Activated gamma-delta T cell treated with anti-CD3 and anti-CD28 coated beads, Interleukin-2, amount 50 U/mL, for 16 hours (primary cell): ENCODE data around the gene NRXN2.

Experiments used
- DNase-seq: peaks from one replicate; pipeline ENCODE4 v3.0.0-alpha.2; 2020; ENCODE audit warnings: low read depth

Gene NRXN2

DNA sequence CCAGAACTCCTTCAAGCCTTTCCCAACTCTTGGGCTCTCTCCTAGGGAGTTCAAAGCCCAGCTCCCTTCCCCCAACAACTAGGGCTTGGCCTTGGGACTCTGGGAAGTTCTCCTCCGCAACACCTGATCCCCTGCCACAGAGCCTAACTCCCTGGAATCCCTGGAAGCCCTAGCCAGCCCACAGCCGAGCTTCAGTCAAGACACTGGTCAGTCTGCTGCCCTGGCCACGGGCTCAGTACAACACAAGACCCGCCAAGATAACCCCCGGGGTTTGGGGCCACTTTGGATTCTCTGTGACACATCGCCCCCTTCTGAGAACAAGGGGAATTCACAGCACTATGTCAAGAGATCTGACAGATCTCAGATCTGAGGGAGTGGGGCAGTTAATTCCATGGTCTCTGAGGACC lies 73.7 kb downstream of the NRXN2 start:
- DNase-seq, result no peak

DNA sequence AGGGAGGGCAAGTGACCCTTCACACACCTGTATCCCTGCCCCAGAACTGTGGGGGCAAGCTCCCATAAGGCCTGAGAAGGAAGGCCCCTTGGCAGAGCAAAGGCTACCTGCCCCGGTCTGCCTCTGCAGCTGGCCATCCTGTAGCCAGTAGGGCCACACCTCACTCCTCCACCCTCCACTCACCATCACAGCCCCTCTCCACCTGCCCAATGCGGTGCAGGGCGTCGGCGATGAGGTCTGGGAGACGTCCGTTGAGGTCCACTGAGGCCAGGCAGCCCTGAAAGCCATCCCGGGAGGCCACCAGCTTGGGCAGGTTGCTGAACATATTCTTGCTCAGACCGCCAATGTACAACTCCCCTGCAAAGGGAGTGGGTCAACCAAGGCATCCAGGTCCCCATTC lies 74.4 kb downstream of the NRXN2 start:
- DNase-seq, result no peak

GRCh38 chr11:64647019-64647779 lies 75.8 kb downstream of the NRXN2 start:
- DNase-seq, result no peak

- no peak for DNase-seq
These were observed 78.2 kb downstream of the NRXN2 start for GRCh38 chr11:64644647-64645275.

DNA sequence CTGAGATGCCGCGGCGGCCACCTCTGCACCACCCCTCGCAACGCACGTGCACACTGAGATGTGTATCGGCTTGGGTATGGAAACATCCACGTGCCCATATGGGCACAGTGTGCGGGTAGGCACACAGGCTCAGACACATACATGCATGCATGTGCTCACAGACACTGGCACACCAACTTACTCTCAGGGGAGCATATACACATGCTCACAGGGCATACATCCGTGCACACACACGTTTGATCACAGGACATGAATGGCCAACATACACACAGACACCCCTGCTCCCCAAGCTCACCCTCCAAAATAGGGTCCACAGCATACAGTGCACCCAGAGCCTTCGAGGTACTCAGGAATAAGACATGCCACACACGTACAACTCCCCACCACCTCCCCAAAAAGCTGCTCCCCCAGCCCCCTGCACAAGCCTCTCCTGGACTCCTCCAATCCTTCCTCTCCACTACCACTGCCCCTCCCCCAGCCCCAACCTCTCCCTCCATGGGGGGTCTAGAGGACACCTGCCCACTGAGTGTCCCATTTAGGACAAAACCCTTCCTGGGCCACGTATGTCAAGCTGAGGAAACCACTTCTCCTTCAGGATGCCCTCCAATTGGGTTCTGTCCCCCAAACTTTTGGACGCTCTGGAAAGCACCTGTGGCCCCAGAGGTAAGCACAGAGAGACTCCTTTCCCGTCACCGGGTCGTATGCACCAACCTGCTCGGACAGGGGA lies 78.9 kb downstream of the NRXN2 start:
- DNase-seq, result no peak

- DNase-seq, result no peak
These were observed 79.6 kb downstream of the NRXN2 start for GRCh38 chr11:64643256-64643881.

GRCh38 chr11:64642871-64643255 lies 80.1 kb downstream of the NRXN2 start:
- DNase-seq, result no peak

GRCh38 chr11:64642418-64642735 lies 80.6 kb downstream of the NRXN2 start:
- DNase-seq, result no peak

DNA sequence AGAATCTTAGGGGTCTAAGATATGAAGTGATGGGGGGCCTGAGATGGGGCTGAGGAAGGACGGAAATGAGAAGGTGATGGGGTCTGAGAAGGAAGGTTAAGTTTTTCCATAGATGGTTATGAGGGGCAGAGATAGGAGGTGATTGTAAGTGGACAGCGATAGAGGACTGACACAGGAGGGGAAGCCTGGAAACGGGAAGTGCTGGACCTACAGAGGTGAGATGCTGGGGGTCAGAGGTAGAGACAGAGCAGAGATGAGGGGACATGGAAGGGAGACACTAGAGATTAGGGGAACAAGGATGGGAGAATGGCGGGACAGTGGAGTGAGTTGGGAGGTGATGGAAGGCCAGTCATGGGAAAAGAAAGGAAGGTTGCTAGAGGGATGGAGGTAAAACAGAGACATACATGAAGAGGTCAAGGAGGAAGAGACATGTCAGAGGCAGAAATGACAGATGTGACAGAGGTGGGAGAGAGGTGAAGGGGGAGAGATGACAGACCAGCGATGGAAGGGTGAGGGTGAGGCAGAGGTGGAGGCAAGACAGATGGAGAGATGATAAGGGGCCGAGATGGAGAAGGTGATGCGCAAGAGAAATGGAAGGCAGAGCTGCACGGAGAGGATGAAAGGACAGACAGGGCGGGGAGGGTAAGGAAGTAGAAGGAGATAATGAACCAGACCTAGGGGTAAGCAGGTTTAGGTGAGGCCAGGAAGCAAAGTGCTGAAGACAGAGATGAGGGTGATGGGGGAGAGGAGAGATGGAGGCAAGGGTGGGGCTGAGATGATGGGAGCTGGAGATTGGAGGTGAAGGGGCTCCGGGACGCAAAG lies 81.2 kb downstream of the NRXN2 start:
- DNase-seq, result no peak

DNA sequence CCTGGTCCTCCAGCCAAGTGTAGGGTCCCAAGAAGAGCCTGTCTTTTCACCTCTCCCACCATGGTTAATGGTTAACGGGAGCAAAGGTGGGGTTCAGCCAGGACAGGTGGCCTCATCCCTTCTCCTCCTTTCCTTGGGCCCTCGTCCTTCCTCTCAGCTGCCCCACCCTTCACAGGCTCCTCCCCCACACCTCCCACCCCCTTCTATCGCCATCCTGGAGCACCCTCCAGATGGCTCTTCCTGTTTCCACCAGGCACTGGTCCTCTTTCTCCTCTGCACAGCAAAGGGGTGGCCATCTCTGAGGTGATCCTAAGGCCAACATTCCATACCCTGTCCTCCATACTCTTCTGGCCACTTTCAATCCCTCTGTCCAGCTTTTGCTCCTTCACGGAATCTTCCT lies 83.1 kb downstream of the NRXN2 start:
- DNase-seq, result no peak

GRCh38 chr11:64638829-64639228 lies 84.2 kb downstream of the NRXN2 start:
- no peak for DNase-seq

DNA sequence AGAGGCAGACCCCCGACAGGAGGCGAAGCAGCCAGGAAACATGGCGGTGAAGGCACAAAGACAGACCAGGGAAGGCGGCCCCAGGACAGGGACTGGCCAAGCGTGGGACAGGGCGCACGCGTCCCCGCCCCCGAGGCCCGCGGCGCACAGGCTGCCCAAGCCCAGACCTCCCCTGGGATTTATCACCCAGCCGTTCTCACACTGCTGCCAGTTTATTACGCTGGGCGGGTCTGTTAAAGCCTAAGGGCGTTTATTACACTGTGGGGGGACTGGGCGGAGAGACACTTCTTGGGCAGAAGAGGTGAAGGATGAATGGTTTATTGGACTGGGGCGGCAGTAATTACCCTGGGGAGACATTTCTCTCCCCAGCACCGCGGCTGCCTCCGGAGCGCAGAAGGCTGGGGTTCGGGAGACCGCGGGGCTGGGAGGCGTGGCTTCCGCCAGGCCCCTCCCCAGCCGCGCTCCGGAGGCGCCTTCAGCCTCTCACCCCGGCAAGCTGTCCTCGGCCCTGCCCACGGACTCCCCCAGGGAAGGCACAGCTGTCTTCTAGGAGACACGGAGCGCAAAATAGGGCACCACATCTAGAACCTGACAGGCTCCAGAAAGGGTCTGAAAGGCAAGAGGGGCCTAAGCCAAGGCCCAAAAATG lies 84.9 kb downstream of the NRXN2 start:
- DNase-seq, result no peak

- DNase-seq, result no peak
These were observed 85.5 kb downstream of the NRXN2 start for GRCh38 chr11:64637334-64638017.

DNA sequence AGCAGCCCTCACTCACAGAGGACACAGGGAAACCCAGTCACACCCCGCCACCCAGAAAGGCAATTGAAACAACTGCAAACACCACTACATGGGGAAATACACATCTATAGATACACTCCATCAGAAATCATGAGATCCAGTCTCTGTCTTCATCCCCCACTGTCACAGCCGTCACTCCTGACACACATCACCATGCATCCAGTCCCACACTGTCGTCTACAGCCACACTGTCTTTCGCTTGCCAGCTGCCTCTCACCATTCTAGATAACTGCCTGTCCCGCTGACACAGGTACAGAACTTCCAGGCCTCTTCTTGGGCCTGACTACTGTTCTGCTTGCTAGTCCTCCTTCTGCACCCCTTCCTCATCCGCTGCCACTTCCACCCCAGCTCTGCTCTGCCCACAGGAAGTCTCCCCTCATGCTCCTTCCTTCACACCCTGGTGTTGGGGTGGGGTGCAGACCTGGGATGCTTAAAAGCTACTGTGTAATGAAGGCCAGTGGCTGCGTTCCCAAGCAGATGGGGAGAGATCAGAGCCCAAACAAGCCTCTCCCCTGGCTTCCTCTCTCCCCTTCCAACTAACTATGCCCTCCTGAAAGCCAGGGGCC lies 89.3 kb downstream of the NRXN2 start:
- no peak for DNase-seq

- no peak for DNase-seq
These were observed 90.3 kb downstream of the NRXN2 start for GRCh38 chr11:64632654-64633053.

DNA sequence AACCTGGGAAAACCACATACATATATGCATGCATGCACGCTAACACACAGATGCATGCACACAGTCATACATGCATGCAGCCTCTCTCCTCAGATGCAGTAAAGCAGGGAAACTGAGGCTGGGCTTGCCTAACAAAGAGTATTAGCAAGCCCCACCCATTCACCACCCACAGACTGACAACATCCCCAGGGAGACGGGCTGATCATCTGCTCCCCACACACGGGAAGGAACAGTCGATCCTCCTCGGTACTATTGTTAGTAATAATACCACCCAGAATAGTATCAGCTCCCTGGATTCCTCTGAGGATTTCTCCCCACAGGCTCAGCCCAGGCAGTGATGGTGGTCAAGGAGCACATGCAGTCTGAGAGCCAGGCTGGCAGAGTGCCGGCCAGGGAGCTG lies 90.8 kb downstream of the NRXN2 start:
- no peak for DNase-seq

DNA sequence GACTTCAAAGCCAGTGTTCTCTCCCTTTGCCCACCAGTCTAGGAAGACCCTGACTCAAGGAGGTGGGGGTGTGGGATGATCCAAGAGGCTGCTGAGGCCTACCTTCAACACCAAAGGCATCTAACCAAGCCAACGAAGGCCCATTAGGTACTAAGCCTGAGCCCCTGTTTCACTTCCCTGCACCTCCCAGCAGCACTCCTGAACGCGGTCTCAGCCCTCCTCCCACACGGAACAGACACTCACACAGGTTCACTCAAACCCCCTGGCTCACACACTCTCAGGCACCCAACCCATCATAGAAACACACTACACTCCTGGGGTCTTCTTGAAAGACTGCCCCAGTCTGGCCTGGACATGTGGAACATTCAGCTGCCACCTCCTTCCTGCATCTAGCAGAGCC lies 91.3 kb downstream of the NRXN2 start:
- DNase-seq, result no peak

GRCh38 chr11:64629796-64630562 lies 93.0 kb downstream of the NRXN2 start:
- no peak for DNase-seq

DNA sequence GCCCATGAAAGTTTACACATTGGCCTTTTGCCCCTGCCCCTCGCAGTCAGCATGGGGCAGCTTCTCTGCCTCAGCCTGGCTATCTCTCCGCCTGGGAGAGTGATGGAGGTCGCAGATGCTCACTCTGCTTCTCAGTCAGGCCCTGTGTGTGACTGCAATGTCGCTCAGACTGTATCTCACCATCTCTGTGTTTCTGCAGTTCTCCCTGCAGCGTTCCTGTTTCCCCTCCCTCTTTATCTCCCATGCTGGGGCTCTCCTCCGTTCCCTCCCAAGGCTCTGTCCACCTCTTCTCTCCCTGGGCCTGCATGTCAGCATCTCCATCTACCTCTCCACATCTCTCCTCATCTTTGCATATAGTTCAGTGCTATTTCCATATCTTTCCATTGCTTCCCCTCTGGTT lies 93.9 kb downstream of the NRXN2 start:
- no peak for DNase-seq

DNA sequence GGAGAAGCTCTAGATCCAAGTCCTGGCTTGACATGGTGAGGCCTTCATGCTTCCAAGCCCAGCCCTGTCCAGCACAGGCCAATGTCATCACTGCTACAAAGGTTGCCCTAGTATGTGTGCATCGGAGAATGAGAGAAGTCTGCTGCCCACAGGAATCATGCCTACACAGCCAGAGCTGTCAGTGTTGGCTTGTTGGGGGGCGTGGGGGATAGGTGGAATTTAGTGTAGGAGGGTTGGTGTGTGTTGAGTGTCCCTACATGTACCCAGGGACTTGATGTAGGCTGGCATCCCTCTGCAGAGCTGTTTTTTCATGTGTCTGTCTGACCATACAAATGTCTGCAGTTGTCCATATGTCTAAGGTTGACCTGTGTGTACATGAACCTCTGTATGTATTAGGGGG lies 94.4 kb downstream of the NRXN2 start:
- no peak for DNase-seq
